Upper lobe of left lung (tissue), 4 donors: ENCODE data around the gene FAM72A.
"Not testable (repeated sequence)": the region's sequence is repeated elsewhere in the genome, so short reads cannot be mapped to it uniquely, and the experiment has no call there.

ENCODE experiments used
- CTCF ChIP-seq, 6 experiments: fragments of 450-650 bp in 4 of 6; fragments of 200-600 bp in 2 of 6; sonication (generic) in 2 of 6; IDR thresholded peaks; one replicate each; pipeline ENCODE4 v1.5.1; 2016 to 2019; ENCODE audit warnings: antibody characterized with exemption in 6 of 6
- EP300 ChIP-seq, 4 donors: sonication (generic); formaldehyde crosslinking; IDR thresholded peaks; one replicate each; pipeline ENCODE4 v1.5.1; 2017; ENCODE audit warnings: antibody characterized with exemption in 4 of 4, control low read depth in 2 of 4
- POLR2A ChIP-seq, 4 donors: fragments of 450-650 bp; IDR thresholded peaks; one replicate each; pipeline ENCODE4 v1.5.1; 2016 to 2017; ENCODE audit warnings: antibody characterized with exemption in 4 of 4, mild to moderate bottlenecking in 2 of 4
- POLR2AphosphoS5 ChIP-seq, 2 donors: sonication (generic); formaldehyde crosslinking; IDR thresholded peaks; one replicate each; pipeline ENCODE4 v1.5.1; 2017; ENCODE audit warnings: antibody characterized with exemption in 2 of 2

- not testable (repeated sequence) for TF ChIP-seq CTCF, POLR2A, POLR2AphosphoS5, EP300 (IDR thresholded peaks at IDR 0.05)
Observed at GRCh38 chr1:206218765-206219164, 16.1 kb upstream of the FAM72A start.
